Sigmoid colon (tissue), 4 donors: Measurements from ENCODE around the gene VEGFA.

Experiments
- POLR2AphosphoS5 ChIP-seq, 4 donors: sonication (generic); formaldehyde crosslinking; IDR thresholded peaks; one replicate each; pipeline ENCODE4 v1.6.1; 2017; ENCODE audit warnings: antibody characterized with exemption in 4 of 4
- TF ChIP-seq, protein P1 (sequence below), 4 experiments: fragments of 450-650 bp in 3 of 4; fragments of 200-600 bp in 1 of 4; IDR thresholded peaks; one replicate each; pipeline ENCODE4 v1.5.1; 2016 to 2019; ENCODE audit warnings: antibody characterized with exemption in 4 of 4, mild to moderate bottlenecking in 3 of 4, moderate library complexity in 2 of 4

DNA sequence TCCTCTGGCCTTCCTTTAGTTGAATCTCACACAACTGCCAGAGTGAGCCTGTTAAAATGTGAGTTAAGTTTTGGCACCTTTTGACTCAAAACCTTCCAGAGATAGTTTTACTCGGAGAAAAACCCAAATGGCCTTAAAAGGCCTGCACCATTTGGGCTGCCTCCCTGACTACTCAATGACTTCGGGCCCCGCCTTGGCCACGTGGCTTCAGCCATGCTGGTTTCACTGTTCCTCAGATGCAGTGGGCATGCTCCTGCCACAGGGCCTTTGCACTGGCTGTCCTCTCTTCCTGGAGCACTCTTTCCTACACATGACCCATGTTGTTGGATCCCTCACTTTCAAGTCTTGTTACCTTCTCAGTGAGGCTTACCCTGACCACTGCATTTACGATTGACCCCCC, 18.3 kb downstream of the VEGFA start:
- TF ChIP-seq, protein P1, sequence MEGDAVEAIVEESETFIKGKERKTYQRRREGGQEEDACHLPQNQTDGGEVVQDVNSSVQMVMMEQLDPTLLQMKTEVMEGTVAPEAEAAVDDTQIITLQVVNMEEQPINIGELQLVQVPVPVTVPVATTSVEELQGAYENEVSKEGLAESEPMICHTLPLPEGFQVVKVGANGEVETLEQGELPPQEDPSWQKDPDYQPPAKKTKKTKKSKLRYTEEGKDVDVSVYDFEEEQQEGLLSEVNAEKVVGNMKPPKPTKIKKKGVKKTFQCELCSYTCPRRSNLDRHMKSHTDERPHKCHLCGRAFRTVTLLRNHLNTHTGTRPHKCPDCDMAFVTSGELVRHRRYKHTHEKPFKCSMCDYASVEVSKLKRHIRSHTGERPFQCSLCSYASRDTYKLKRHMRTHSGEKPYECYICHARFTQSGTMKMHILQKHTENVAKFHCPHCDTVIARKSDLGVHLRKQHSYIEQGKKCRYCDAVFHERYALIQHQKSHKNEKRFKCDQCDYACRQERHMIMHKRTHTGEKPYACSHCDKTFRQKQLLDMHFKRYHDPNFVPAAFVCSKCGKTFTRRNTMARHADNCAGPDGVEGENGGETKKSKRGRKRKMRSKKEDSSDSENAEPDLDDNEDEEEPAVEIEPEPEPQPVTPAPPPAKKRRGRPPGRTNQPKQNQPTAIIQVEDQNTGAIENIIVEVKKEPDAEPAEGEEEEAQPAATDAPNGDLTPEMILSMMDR (IDR thresholded peaks at IDR 0.05) = no peak
- no peak for TF ChIP-seq POLR2AphosphoS5 (IDR thresholded peaks at IDR 0.05)
